ENCODE measurements around the gene IPO8. TPM values are rescaled to one million over a fixed set of nuclear protein-coding genes. Genes with fewer than 3 reads are reported as not detected.

The IPO8 gene
- total and polyA plus RNA-seq, 9 donors: 18.5 to 33.8 (median 27.4) TPM

GRCh38 chr12:30692470-30692869 is 3.2 kb downstream of the IPO8 start:
- WGBS (ENCODE audit: insufficient coverage): 56% methylated on average over 3 of the region's 5 CpGs
- Histone ChIP-seq H3K27me3 (ENCODE audit: control insufficient read depth, insufficient read depth, low read length) (no peaks in the 10 kb centered on the region), H3K9me3 (replicated peaks; ENCODE audit: control insufficient read depth, low read depth, low read length) (no peaks in the 10 kb centered on the region), H3K4me3 (ENCODE audit: low read length) (no peak overlapping the region), H3K36me3 (ENCODE audit: control insufficient read depth, insufficient read depth, low read length) (peaks cover 2% of the 10 kb centered on the region), H3K27ac (ENCODE audit: low read length) (no peak overlapping the region), H3K4me1 (ENCODE audit: control insufficient read depth, insufficient read depth, low read length) (peaks cover 6% of the 10 kb centered on the region)
- DNase-seq: no peak

GRCh38 chr12:30691122-30691879 is 4.4 kb downstream of the IPO8 start:
- H3K9me3 ChIP-seq (replicated peaks; ENCODE audit: control insufficient read depth, low read depth, low read length): no peaks in the 10 kb centered on the region
- WGBS (ENCODE audit: insufficient coverage): 43% methylated on average over 2 of the region's 4 CpGs
- peaks cover 6% of the 10 kb centered on the region for H3K4me1 ChIP-seq (ENCODE audit: control insufficient read depth, insufficient read depth, low read length)
- H3K27ac ChIP-seq (ENCODE audit: low read length): peak overlapping the region; percentile 21
- peak; percentile 44 for DNase-seq
- H3K27me3 ChIP-seq (ENCODE audit: control insufficient read depth, insufficient read depth, low read length): no peaks in the 10 kb centered on the region
- no peak overlapping the region for H3K4me3 ChIP-seq (ENCODE audit: low read length)
- peaks cover 3% of the 10 kb centered on the region for H3K36me3 ChIP-seq (ENCODE audit: control insufficient read depth, insufficient read depth, low read length)

GRCh38 chr12:30687265-30687986 is 8.2 kb downstream of the IPO8 start:
- no peaks in the 10 kb centered on the region for H3K9me3 ChIP-seq (replicated peaks; ENCODE audit: control insufficient read depth, low read depth, low read length)
- DNase-seq: no peak
- WGBS (ENCODE audit: insufficient coverage): no CpG with 5 or more reads among the region's 2 CpGs
- no peaks in the 10 kb centered on the region for H3K4me1 ChIP-seq (ENCODE audit: control insufficient read depth, insufficient read depth, low read length)
- no peak overlapping the region for H3K27ac ChIP-seq (ENCODE audit: low read length)
- H3K4me3 ChIP-seq (ENCODE audit: low read length): no peak overlapping the region
- no peaks in the 10 kb centered on the region for H3K27me3 ChIP-seq (ENCODE audit: control insufficient read depth, insufficient read depth, low read length)
- H3K36me3 ChIP-seq (ENCODE audit: control insufficient read depth, insufficient read depth, low read length): peaks cover 12% of the 10 kb centered on the region

GRCh38 chr12:30679241-30679640 is 16.4 kb downstream of the IPO8 start:
- Histone ChIP-seq H3K9me3 (replicated peaks; ENCODE audit: control insufficient read depth, low read depth, low read length) (no peaks in the 10 kb centered on the region), H3K4me1 (ENCODE audit: control insufficient read depth, insufficient read depth, low read length) (no peaks in the 10 kb centered on the region), H3K36me3 (ENCODE audit: control insufficient read depth, insufficient read depth, low read length) (peaks cover 19% of the 10 kb centered on the region), H3K27ac (ENCODE audit: low read length) (no peak overlapping the region), H3K4me3 (ENCODE audit: low read length) (no peak overlapping the region), H3K27me3 (ENCODE audit: control insufficient read depth, insufficient read depth, low read length) (no peaks in the 10 kb centered on the region)
- no peak for DNase-seq
- WGBS (ENCODE audit: insufficient coverage): no CpG with 5 or more reads among the region's 1 CpG

GRCh38 chr12:30678221-30678620 is 17.4 kb downstream of the IPO8 start:
- Histone ChIP-seq H3K27ac (ENCODE audit: low read length) (no peak overlapping the region), H3K4me1 (ENCODE audit: control insufficient read depth, insufficient read depth, low read length) (no peaks in the 10 kb centered on the region), H3K9me3 (replicated peaks; ENCODE audit: control insufficient read depth, low read depth, low read length) (no peaks in the 10 kb centered on the region), H3K27me3 (ENCODE audit: control insufficient read depth, insufficient read depth, low read length) (no peaks in the 10 kb centered on the region), H3K36me3 (ENCODE audit: control insufficient read depth, insufficient read depth, low read length) (peaks cover 17% of the 10 kb centered on the region), H3K4me3 (ENCODE audit: low read length) (no peak overlapping the region)
- WGBS (ENCODE audit: insufficient coverage): no CpG with 5 or more reads among the region's 1 CpG
- no peak for DNase-seq

GRCh38 chr12:30661210-30661609 is 34.5 kb downstream of the IPO8 start:
- H3K27ac ChIP-seq (ENCODE audit: low read length): no peak overlapping the region
- DNase-seq: no peak
- H3K27me3 ChIP-seq (ENCODE audit: control insufficient read depth, insufficient read depth, low read length): no peaks in the 10 kb centered on the region
- no peaks in the 10 kb centered on the region for H3K9me3 ChIP-seq (replicated peaks; ENCODE audit: control insufficient read depth, low read depth, low read length)
- WGBS (ENCODE audit: insufficient coverage): 100% methylated on average over 2 of the region's 4 CpGs
- H3K4me1 ChIP-seq (ENCODE audit: control insufficient read depth, insufficient read depth, low read length): no peaks in the 10 kb centered on the region
- H3K4me3 ChIP-seq (ENCODE audit: low read length): no peak overlapping the region
- H3K36me3 ChIP-seq (ENCODE audit: control insufficient read depth, insufficient read depth, low read length): peaks cover 25% of the 10 kb centered on the region

- H3K9me3 ChIP-seq (replicated peaks; ENCODE audit: control insufficient read depth, low read depth, low read length): no peaks in the 10 kb centered on the region
- H3K27ac ChIP-seq (ENCODE audit: low read length): no peak overlapping the region
- H3K27me3 ChIP-seq (ENCODE audit: control insufficient read depth, insufficient read depth, low read length): no peaks in the 10 kb centered on the region
- no peak for DNase-seq
- no CpG with 5 or more reads among the region's 1 CpG for WGBS (ENCODE audit: insufficient coverage)
- H3K4me3 ChIP-seq (ENCODE audit: low read length): no peak overlapping the region
- H3K36me3 ChIP-seq (ENCODE audit: control insufficient read depth, insufficient read depth, low read length): peaks cover 8% of the 10 kb centered on the region
- H3K4me1 ChIP-seq (ENCODE audit: control insufficient read depth, insufficient read depth, low read length): no peaks in the 10 kb centered on the region
Observed at GRCh38 chr12:30652034-30652696, 43.5 kb downstream of the IPO8 start.

- no peak overlapping the region for H3K27ac ChIP-seq (ENCODE audit: low read length)
- 89% methylated on average over 3 of the region's 4 CpGs for WGBS (ENCODE audit: insufficient coverage)
- peak; percentile 4 for DNase-seq
- no peaks in the 10 kb centered on the region for H3K4me1 ChIP-seq (ENCODE audit: control insufficient read depth, insufficient read depth, low read length)
- no peak overlapping the region for H3K4me3 ChIP-seq (ENCODE audit: low read length)
- no peaks in the 10 kb centered on the region for H3K27me3 ChIP-seq (ENCODE audit: control insufficient read depth, insufficient read depth, low read length)
- no peaks in the 10 kb centered on the region for H3K9me3 ChIP-seq (replicated peaks; ENCODE audit: control insufficient read depth, low read depth, low read length)
- H3K36me3 ChIP-seq (ENCODE audit: control insufficient read depth, insufficient read depth, low read length): peaks cover 6% of the 10 kb centered on the region
Observed at GRCh38 chr12:30646821-30647220, 48.8 kb downstream of the IPO8 start.

- no peaks in the 10 kb centered on the region for H3K27me3 ChIP-seq (ENCODE audit: control insufficient read depth, insufficient read depth, low read length)
- H3K36me3 ChIP-seq (ENCODE audit: control insufficient read depth, insufficient read depth, low read length): peaks cover 7% of the 10 kb centered on the region
- no CpG with 5 or more reads among the region's 4 CpGs for WGBS (ENCODE audit: insufficient coverage)
- H3K4me3 ChIP-seq (ENCODE audit: low read length): no peak overlapping the region
- no peak for DNase-seq
- no peak overlapping the region for H3K27ac ChIP-seq (ENCODE audit: low read length)
- H3K4me1 ChIP-seq (ENCODE audit: control insufficient read depth, insufficient read depth, low read length): no peaks in the 10 kb centered on the region
- H3K9me3 ChIP-seq (replicated peaks; ENCODE audit: control insufficient read depth, low read depth, low read length): no peaks in the 10 kb centered on the region
Observed at GRCh38 chr12:30643366-30643765, 52.3 kb downstream of the IPO8 start.

- no peaks in the 10 kb centered on the region for H3K27me3 ChIP-seq (ENCODE audit: control insufficient read depth, insufficient read depth, low read length)
- no peak overlapping the region for H3K4me3 ChIP-seq (ENCODE audit: low read length)
- H3K4me1 ChIP-seq (ENCODE audit: control insufficient read depth, insufficient read depth, low read length): no peaks in the 10 kb centered on the region
- whole genome bisulfite sequencing (ENCODE audit: insufficient coverage): no CpG with 5 or more reads among the region's 2 CpGs
- DNase-seq: no peak
- H3K27ac ChIP-seq (ENCODE audit: low read length): no peak overlapping the region
- no peaks in the 10 kb centered on the region for H3K9me3 ChIP-seq (replicated peaks; ENCODE audit: control insufficient read depth, low read depth, low read length)
- peaks cover 9% of the 10 kb centered on the region for H3K36me3 ChIP-seq (ENCODE audit: control insufficient read depth, insufficient read depth, low read length)
Observed at GRCh38 chr12:30640392-30640791, 55.3 kb downstream of the IPO8 start.
